ENCODE results near the gene HAUS8. TPM values are rescaled to one million over a fixed set of nuclear protein-coding genes. Genes with fewer than 3 reads are reported as not detected.

The HAUS8 gene
- total and polyA plus RNA-seq, 2 donors (not counting 3 experiments of a cell fraction or from before 2014, with no cell fraction given): 9.6 to 30.3 TPM

- FAIRE-seq: no peak
Measured at GRCh38 chr19:17031741-17032140, 43.5 kb downstream of the HAUS8 start.

GRCh38 chr19:17027535-17027975 lies 47.7 kb downstream of the HAUS8 start:
- no peak overlapping the region for H3K9ac ChIP-seq (replicated peaks; ENCODE audit: extremely low read depth, insufficient read depth, low read length)
- FAIRE-seq: no peak
- H4K20me1 ChIP-seq (replicated peaks; ENCODE audit: control insufficient read depth, extremely low read depth, insufficient read depth, low read length): no peaks in the 10 kb centered on the region
- CTCF ChIA-PET: interaction anchor here (1.6 kb wide), 1 partner anchor 25 kb away, joined by 3 read pairs; no protein-coding TSS in a partner anchor
- no peaks in the 10 kb centered on the region for H3K9me3 ChIP-seq (replicated peaks; ENCODE audit: control insufficient read depth, insufficient read depth, low read length)
- H3K27ac ChIP-seq (ENCODE audit: insufficient read depth, low read depth, low read length): no peak overlapping the region
- no peak overlapping the region for H3K4me2 ChIP-seq (ENCODE audit: insufficient read depth, low read length)
- no peak for TF ChIP-seq POLR2AphosphoS5 (IDR thresholded peaks at IDR 0.05; ENCODE audit: insufficient read depth, low read depth, low read length)
- no peak for TF ChIP-seq JUN (IDR thresholded peaks at IDR 0.05; ENCODE audit: borderline replicate concordance, insufficient read depth, insufficient read length, low read depth)
- TF ChIP-seq MYC (IDR thresholded peaks at IDR 0.05; ENCODE audit: low read depth, low read length): no peak
- no peak for TF ChIP-seq FOS (IDR thresholded peaks at IDR 0.05; ENCODE audit: borderline replicate concordance, insufficient read depth, low read length)
- no peak for TF ChIP-seq MAX (IDR thresholded peaks at IDR 0.05; ENCODE audit: insufficient read depth, insufficient read length)
- TF ChIP-seq POLR2A (IDR thresholded peaks at IDR 0.05; ENCODE audit: low read depth, low read length): no peak
- TF ChIP-seq GATA2 (IDR thresholded peaks at IDR 0.05; ENCODE audit: insufficient read depth, insufficient read length, low read depth, low read length): no peak
- TF ChIP-seq EZH2 (IDR thresholded peaks at IDR 0.05; ENCODE audit: borderline replicate concordance, low read depth, low read length, severe bottlenecking): no peak
- TF ChIP-seq CTCF (IDR thresholded peaks at IDR 0.05; ENCODE audit: extremely low read depth in 1 of 2, insufficient read depth in 1 of 2, low read depth in 1 of 2, low read length in 2 of 2): no peak
- no TSS peak for BruUV-seq (replicated peaks)
- peaks cover 18 to 23% of the 10 kb centered on the region in 2 experiments for H3K27me3 ChIP-seq (ENCODE audit: control insufficient read depth in 2 of 2, insufficient read depth in 2 of 2, low read length in 2 of 2)
- intact Hi-C loops (cut with micrococcal nuclease): no loop called here
- H3K9me1 ChIP-seq (replicated peaks; ENCODE audit: control insufficient read depth, extremely low read depth, insufficient read depth, low read length): no peaks in the 10 kb centered on the region
- H3K4me1 ChIP-seq (ENCODE audit: control insufficient read depth, extremely low read depth, insufficient read depth, low read length): no peaks in the 10 kb centered on the region
- H3K36me3 ChIP-seq (ENCODE audit: control insufficient read depth in 2 of 2, extremely low read depth in 1 of 2, insufficient read depth in 2 of 2, low read length in 2 of 2): no peaks in the 10 kb centered on the region
- H2AFZ ChIP-seq (ENCODE audit: low read depth, low read length): no peak overlapping the region
- dilution Hi-C loops (cut with MboI; ENCODE audit: extremely low pct_ligation_motif_present, low sequenced_read_pairs): no loop called here
- H3K4me3 ChIP-seq (replicated peaks in 1 of 3; ENCODE audit: insufficient read depth in 1 of 3, low read depth in 1 of 3, low read length in 3 of 3): no peak overlapping the region
- POLR2A ChIA-PET: no interaction called here
- no peak for DNase-seq (ENCODE audit: low read depth, low spot score)
- H3K79me2 ChIP-seq (ENCODE audit: control insufficient read depth, insufficient read depth, low read length): no peaks in the 10 kb centered on the region

More at GRCh38 chr19:17031741-17032140, 43.5 kb downstream of the HAUS8 start:
- H3K4me3 ChIP-seq (replicated peaks in 1 of 3; ENCODE audit: insufficient read depth in 1 of 3, low read depth in 1 of 3, low read length in 3 of 3): no peak overlapping the region
- ChIA-PET POLR2A (no interaction called here), CTCF (no interaction called here)
- BruUV-seq (replicated peaks): no TSS peak
- intact Hi-C loops (cut with micrococcal nuclease): no loop called here
- no peak overlapping the region for H3K4me2 ChIP-seq (ENCODE audit: insufficient read depth, low read length)
- no peaks in the 10 kb centered on the region for H3K79me2 ChIP-seq (ENCODE audit: control insufficient read depth, insufficient read depth, low read length)
- dilution Hi-C loops (cut with MboI; ENCODE audit: extremely low pct_ligation_motif_present, low sequenced_read_pairs): no loop called here
- no peaks in the 10 kb centered on the region for H3K9me1 ChIP-seq (replicated peaks; ENCODE audit: control insufficient read depth, extremely low read depth, insufficient read depth, low read length)
- no peak overlapping the region for H3K27ac ChIP-seq (ENCODE audit: insufficient read depth, low read depth, low read length)
- DNase-seq (ENCODE audit: low read depth, low spot score): no peak
- no peaks in the 10 kb centered on the region for H4K20me1 ChIP-seq (replicated peaks; ENCODE audit: control insufficient read depth, extremely low read depth, insufficient read depth, low read length)
- TF ChIP-seq EZH2 (IDR thresholded peaks at IDR 0.05; ENCODE audit: borderline replicate concordance, low read depth, low read length, severe bottlenecking): no peak
- no peaks in the 10 kb centered on the region for H3K36me3 ChIP-seq (ENCODE audit: control insufficient read depth in 2 of 2, extremely low read depth in 1 of 2, insufficient read depth in 2 of 2, low read length in 2 of 2)
- no peak overlapping the region for H3K9ac ChIP-seq (replicated peaks; ENCODE audit: extremely low read depth, insufficient read depth, low read length)
- no peaks in the 10 kb centered on the region for H3K9me3 ChIP-seq (replicated peaks; ENCODE audit: control insufficient read depth, insufficient read depth, low read length)
- no peaks in the 10 kb centered on the region for H3K4me1 ChIP-seq (ENCODE audit: control insufficient read depth, extremely low read depth, insufficient read depth, low read length)
- H2AFZ ChIP-seq (ENCODE audit: low read depth, low read length): no peak overlapping the region
- peaks cover 6 to 7% of the 10 kb centered on the region in 2 experiments for H3K27me3 ChIP-seq (ENCODE audit: control insufficient read depth in 2 of 2, insufficient read depth in 2 of 2, low read length in 2 of 2)
